ENCODE measurements around the gene DIDO1.

GRCh38 chr20:62839261-62839660, 87.0 kb downstream of the DIDO1 start:
- TF ChIP-seq CTCF (IDR thresholded peaks at IDR 0.05) (no peak), POLR2A (IDR thresholded peaks at IDR 0.05) (no peak)
